NT2/D1 (cell line): Measurements from ENCODE around the gene ZNF652.

Experiments
- SUZ12 ChIP-seq: IDR thresholded peaks from 2 replicates; pipeline ENCODE4 v1.6.1; 2011; ENCODE audit not compliant: insufficient read length, insufficient read depth; ENCODE audit errors: extremely low read depth
- YY1 ChIP-seq: IDR thresholded peaks from 2 replicates; pipeline ENCODE4 v1.6.1; 2011; ENCODE audit not compliant: insufficient read length, insufficient read depth
- ZNF274 ChIP-seq: IDR thresholded peaks from 2 replicates; pipeline ENCODE4 v1.6.1; 2011; ENCODE audit warnings: mild to moderate bottlenecking, low read depth, low read length

DNA sequence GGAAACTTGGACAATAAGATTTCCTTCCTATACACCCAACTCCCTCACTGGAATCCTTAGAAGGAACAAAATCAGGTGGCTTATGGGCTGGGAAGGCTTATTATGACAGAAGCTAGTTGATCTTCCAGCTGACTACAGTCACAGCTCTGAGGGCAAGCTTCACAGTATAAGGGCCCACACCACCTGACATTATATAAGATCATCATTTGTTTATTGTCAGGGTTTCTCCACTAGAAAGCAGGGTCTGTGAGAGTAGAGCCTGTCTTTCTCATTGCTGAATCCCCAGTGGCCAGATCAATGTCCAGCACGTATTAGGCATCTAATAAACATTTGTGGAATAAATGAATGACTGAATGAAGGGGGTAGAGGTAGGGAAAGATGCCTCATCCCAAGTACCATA, 73.7 kb downstream of the ZNF652 start:
- TF ChIP-seq YY1 (no peak), ZNF274 (no peak), SUZ12 (no peak)
